NCI-H146 treated with DMSO at 0.1 percent for 48 hours (cell line): ENCODE measurements around the gene ARHGAP32.

Experiments used
- DNase-seq: peaks from one replicate; lab custom pipeline; 2025; ENCODE audit not compliant: unreplicated experiment; lab: John Stamatoyannopoulos, UW

ARHGAP32 gene

DNA sequence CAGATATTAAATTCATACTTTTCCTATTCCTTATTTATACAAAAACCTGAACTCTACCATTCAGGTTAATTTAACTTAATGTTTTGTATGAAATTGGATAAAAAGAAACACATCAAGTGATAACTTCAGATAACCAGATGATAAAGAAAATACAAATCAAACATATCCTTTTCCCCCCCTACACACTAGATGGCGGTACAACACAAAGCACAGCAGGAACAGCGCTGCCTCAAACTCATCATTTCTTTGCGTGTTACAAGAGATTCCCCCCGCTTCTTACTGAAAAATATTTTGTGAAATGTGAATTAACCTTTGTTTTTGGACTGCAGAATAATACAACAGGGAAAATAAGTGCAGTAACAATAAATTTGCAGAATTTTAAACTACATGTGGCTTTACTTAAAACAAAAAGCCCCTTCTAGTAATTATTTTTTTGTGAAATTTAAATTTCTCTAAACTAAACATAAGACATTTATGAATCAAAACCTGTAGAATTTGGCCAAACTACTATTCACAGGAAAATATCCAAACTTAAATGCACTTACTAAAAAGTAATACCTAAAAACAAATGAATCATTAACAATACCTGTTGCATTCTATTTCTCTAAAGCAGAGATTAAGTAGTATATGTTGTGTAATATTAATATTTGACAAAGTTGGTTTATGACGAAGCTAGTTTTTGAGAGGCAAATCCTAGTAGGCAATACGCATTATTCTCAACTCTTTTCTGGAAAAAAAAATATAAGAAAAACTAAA, 74.4 kb downstream of the ARHGAP32 start:
- peak; percentile 57 for DNase-seq

DNA sequence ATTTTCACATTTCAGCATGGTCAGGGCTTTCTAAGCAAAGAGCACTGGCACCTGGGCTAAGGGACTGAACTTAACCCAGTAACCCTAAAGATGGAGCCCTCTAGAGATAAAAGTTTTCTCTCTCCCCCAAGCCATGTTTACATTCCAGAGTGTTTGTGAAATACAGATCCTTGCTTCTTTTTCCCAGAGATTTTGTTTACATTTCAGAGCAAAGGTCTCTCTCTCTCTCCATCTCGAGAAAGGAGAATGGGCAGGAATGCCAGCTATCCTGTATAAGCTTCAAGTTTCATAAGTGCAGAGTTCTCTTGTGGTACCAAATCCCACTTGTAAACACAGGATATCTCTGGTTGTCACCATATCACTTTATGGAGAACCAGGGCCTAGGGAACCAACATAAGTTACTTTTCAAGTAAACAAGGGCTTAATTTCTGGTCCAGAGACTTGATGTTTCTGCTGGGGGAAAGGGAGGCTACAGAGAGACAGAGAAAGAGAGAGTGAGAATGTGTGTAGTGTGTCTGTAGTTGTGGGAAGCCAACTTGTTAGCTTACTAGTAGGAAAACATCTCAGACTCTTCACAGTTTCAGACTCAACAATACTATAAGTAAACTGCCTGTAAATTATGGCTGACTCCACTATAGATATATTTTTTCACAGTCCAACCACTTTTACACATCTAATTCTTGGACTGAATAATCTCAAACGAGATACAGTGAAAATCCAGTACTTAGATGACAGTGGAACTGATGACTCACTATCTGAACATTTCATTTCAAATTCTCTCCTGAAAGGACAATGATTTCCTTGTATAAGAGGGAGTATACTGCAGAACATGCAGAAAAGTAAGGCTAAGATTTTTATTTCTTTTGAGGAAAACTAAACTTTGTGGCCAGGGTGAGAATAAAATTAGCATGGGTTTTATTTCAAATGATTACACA, 76.2 kb downstream of the ARHGAP32 start:
- no peak for DNase-seq

DNA sequence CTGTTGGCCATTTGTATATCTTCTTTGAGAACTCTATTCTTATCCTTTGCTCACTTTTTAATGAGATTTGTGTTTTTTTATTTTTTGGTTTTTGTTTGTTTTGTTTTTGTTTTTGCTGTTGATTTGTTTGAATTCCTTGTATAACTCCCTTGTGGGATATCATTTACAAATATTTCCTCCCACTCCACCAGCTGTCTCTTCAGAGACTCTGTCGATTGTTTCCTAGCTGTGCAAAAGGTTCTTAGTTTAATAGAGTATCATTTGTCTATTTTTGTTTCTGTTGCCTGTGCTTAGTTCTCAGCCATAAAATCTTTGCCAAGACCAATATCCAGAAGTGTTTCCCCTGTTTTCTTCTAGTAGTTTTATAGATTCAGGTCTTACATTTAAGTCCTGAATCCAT, 82.4 kb downstream of the ARHGAP32 start:
- DNase-seq: no peak

DNA sequence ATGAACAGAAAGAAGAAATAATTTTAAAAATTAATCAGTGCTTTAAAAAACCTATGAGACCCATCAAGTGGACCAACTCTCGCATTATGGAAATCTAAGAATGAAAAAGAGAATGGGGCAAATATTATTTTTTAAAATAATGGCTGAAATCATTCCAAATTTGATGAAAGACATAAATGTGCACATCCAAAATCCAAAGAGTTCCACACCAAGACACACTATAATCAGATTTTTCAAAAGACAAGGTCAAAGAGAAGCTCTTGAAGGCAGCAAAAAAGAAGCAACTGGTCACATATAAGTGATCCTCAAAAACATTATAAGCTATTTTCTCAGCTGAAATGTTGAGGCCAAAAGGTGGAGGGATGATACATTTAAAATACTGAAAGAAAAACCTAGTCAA, 85.3 kb downstream of the ARHGAP32 start:
- DNase-seq: no peak

DNA sequence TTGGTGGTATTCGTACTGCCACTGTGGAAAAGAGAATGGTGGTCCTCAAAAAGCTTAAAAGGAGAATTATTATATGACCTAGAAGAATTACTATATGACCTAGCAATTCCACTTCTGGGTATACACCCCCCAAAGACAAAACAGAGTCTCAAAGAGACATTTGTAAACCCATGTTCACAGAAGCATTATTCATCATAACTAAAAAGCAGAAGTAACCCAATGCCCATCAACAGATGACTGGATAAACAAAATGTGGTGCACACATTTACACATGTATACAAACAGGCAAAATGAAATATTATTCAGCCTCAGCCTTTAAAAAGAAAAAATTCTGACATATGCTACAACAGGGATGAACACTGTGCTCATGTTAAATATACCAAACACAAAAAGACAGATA, 89.4 kb downstream of the ARHGAP32 start:
- no peak for DNase-seq

DNA sequence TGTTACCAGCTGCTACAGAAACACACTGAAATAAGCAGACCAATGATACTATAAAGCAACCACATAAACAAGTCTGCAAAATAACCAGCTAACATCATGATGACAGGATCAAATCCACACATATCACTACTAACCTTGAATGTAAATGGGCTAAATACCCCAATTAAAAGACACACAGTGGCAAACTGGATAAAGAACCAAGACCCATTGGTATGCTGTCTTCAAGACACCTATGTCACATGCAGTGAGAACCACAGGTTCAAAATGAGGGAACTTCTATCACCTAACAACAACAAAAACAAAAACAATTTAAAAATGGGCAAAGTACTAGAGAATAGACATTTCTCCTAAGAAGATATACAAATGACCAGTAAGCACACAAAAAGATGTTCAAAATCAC, 89.9 kb downstream of the ARHGAP32 start:
- no peak for DNase-seq

DNA sequence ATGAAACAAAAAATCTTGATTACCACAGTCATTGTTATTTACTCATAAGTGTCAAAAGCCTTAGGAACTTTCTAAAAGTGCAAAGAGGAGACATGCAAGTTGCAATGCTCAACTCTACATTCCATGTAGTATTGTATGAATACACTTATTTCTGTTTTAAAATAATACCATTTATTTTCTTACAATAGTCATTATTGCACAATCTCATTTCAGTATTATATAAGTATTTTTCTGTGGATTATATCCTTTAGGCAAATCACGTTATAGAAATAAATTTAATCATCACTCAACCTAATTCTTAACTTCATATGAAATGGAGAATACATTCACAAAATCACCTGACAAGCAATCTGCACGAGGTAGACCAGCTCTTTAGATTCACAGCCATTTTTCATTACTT, 98.8 kb downstream of the ARHGAP32 start:
- no peak for DNase-seq

DNA sequence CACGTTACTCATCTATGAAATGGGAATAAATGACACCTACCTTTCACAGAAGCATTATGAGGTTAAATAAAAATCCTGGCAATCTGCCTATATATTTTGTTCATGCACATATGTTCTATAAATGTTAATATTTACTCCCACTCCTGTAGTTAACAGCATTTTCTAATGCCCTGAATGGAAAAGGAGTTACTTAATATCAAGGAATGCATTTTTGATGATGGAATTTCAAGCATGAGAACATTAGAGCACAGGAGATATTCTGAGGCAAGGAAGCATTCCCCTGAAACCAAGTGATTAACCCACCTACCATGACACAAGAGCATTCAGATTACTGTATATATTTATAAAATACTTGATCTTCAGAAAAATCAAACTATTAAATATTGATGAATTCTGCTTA, 102.1 kb downstream of the ARHGAP32 start:
- no peak for DNase-seq

DNA sequence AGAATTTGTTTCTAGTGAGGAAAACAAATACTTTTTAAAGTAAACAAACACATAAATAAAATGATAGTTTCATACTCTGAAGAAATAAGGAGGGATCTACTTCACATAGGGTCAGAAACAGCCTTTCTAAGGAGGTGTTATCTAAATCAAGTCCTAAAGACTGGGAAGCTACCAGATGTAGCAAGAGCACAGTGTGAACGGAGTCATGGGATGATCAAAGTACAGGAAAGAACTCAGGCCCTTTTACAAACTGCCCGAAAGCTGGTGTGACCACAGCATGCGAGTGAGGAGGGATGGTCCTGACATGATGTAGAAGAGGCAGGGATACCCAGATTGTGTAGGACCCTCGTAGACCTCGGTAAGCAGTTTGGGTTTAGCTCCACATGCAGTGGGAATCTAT, 102.8 kb downstream of the ARHGAP32 start:
- no peak for DNase-seq

DNA sequence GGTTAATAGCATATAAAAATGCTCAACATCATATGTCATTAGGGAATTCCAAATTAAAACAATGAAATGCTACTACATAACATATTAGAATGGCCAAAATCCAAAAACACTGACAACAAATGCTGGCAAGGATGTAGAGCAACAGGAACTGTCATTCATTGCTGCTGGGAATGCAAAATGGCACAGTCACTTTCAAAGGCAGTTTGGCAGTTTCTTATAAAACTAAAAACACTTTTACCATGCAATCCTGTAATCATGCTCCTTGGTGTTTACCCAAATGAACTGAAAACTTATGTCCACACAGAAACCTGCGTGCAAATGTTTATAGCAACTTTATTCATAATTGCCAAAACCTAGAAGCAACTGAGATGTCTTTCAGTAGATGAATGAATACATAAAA, 105.1 kb downstream of the ARHGAP32 start:
- no peak for DNase-seq

DNA sequence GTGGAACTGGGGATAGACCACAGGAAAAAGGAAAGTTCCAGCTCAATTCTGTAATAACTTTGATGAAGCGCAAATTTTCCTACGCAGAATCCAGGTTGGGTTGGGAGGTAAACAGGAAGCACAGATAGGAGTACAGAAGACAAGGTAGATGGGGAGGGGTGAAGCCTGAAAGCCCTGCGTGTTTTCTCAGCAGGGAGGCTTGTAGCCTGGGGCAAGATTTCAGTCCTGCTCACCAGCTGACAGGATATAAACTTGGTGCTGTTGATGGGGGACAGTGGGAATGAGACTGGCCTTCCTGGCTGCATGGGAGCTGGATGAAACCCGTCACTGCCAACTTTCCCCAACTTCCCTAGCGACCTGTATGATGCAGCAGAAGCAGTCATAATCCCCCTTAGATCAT, 114.9 kb downstream of the ARHGAP32 start:
- DNase-seq: peak; percentile 76

DNA sequence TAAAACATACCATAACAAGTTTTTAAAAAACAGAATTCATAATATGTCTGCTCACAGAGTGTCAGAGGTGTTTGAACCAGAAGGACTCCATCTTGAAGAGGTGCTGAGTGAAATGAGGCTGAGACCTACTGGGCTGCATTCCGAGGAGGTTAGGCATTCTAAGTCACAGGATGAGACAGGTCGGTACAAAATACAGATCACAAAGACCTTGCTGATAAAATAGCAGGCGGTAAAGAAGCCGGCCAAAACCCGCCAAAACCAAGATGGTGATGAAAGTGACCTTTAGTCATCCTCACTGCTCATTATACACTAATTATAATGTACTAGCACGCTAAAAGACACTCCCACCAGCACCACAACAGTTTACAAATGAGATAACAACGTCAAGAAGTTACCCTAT, 116.4 kb downstream of the ARHGAP32 start:
- DNase-seq: no peak

DNA sequence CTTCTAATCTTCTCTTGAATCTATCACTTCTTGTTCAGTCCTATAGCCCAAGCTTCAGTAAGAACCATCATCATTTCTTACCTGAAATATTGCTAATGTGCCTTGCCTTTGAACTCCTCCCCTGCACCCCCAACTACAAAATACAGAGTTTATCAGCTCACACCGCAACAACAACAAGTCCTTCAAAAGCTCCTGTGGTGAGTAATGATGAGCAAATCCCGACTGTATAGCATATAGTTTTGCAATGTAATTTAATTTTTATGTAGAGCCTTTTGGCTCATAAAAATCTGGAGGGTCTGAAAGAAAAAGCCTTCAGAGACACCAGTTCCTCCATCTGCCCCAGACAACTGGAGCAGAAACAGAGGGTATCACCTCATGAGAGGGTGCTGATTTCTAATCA, 124.7 kb downstream of the ARHGAP32 start:
- no peak for DNase-seq

DNA sequence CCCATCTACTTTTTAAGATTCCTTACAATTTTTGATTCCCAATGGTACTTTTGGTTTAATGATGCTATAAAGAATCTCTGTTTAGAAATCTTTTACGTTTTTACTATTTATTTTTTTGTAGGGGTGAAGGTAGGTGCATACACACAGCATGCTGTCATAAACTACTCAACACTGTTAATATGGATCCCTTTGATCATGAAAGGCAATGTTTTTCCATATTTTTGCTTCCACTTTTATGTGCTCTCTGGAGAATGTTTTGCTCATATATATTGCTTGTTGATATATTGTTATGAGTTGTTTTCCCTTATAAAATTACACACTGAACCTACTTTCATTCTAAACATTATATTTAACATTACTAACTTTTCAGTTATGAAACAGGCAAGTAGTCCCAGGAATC, 125.9 kb downstream of the ARHGAP32 start:
- no peak for DNase-seq

DNA sequence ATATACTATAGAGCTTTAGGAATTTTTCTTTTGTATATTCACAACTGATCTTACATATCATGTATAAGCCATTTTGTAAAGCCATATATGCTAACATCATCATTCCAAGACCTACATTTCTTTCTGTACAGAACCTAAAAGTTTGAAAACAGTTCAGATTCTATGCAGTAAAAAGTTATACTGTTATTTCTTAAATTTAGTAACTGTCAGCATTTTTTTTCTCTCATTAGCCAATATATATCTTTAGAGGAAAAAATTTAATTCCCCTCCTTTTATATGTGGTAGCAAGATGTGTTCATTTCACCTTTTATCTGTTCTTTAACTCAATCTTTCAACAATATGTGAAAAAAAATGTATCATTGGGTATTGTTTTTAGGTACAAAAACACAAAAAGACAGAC, 129.0 kb downstream of the ARHGAP32 start:
- DNase-seq: no peak

DNA sequence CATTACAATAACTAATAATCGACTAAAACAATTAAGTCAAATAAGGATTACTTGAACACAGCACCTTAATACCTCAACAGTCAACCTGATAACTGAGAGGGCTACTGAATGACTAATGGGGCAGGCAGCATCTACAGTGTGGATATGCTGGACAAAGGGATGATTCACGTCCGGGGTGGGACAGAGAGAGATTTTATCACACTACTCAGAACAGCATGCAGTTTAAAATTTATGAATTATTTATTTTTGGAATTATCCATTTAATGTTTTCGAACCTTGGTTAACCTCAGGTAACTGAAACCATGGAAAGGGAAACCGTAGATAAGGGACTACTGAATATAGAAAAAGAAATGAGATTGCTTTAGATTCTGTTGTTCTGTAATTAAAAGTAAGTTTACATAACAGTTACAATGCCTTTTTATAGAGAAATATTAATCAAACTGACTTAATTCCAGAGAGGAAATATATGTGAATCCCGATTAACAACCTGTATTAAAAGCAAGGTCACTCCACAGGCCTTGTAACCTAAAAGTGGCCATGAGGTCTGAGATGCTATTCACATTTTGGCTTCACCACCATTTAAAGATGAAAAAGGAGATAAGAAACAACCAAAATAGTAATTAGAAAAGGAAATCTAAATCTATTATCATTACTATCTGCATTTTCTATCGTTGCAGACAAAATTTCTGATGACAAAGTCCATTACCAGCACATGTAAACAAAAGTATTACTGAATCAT, 130.5 kb downstream of the ARHGAP32 start:
- DNase-seq: no peak

DNA sequence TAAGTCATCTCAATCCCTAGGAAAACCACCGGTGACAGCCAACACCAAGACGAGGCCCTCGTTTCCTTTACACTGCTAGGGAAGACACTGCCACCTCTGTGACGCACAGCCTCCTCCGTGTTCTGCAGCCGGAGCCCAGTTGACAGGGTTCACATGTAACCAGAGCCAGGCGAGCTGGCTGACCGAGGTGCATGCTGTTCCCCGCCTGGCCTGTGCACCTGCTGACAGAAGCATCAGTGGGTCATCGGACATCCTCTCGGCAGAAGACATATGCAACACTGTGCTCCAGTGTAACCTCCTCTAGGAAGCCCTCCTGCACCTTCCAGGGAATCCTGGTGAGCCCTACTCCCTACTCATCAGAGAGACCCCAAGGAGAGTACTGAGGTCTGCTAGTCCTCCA, 135.2 kb downstream of the ARHGAP32 start:
- DNase-seq: no peak

DNA sequence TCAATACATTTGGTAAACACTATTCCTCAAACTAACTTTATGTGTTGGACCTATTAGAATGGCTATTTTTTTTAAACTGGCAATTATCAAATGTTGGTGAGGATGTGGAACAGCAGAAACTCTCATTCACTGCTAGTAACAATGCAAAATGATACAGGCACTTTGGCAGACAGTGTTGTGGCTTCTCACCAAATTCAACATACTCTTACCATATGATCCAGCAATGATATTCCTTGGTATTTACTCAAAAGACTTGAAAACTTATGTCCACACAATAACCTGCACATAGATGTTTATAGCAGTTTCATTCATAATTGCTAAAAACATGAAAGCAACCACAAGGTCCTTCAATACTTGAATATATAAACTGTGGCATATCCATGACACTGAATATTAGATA, 136.9 kb downstream of the ARHGAP32 start:
- DNase-seq: no peak

DNA sequence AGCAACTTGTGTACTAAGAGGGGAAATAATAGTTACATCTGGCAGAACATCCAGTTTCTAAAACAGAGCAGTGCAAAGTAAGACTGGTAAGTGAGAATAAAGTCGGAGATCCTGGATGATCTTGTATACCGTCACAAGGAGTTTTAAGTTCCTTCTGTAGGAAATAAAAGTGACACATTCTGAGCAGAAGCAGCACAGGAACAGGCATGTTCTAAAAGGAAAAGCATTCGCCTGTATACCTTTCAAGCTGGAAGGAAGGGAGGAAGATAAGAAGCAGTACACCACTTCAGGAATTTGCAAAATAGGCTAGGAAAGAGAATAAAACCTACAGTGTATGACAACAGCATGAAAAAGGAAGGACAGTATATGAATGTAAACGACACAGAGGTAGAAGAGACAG, 143.2 kb downstream of the ARHGAP32 start:
- no peak for DNase-seq

DNA sequence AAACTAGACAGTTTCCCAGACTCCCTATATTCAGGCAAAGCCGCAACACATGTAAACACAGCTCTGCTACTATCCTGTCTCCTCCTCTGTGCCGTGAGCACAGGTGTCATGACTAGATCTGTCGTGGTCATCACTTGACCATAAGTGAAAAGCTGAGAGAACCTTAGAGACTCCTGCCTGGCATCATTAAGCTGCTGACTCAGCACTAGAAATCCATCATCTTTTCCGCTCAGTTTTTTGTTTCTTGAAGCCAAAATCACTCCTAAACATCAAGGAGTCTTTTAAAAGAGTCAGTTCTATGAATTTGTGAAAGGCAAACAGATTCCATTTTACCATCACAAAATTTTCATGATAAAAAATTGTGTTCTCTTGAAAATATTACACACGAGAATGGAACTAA, 147.0 kb downstream of the ARHGAP32 start:
- no peak for DNase-seq

DNA sequence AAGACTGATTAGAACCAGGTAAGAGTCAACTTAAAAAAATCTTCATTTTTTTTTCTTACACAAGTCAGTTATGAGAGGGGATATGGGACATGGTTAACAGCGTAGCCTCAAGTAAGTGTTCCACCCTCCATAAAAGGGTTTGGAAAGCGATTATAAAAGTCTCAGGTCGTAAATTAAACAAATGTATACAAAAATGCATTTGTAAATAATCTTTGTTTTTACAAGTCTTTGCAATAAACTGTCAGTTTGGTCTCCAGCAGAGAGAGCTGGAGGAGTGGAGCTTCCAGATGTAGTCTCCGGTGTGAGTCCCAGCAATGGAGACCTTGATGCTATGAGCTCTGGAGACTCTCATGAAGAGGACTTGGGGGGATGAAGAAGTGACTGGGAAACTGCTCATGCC, 149.6 kb downstream of the ARHGAP32 start:
- no peak for DNase-seq

DNA sequence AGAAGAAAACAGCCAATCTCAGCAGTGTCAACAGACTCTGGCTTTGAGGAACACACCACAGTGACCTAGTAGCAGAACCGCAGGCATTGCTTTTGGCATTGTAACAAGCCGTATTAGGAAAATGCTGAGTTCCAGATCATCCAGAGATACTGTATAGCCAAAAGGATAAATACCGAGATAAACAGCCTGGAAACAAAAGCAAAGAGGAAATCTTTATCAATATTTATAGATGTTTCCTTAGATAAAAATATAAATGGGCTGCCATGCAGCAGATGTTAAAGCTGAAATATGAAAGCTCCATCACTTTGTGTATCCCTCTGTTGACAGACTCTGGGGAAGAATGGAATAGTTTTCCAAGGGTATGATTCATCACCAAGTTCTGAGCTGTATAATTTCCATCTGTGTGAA, 150.5 kb downstream of the ARHGAP32 start:
- DNase-seq: no peak
